NCI-H2196 (cell line): ENCODE measurements around the gene FZD10.

Source experiments
- DNase-seq: peaks from one replicate; lab custom pipeline; 2025; ENCODE audit not compliant: unreplicated experiment; lab: John Stamatoyannopoulos, UW

Gene FZD10, protein sequence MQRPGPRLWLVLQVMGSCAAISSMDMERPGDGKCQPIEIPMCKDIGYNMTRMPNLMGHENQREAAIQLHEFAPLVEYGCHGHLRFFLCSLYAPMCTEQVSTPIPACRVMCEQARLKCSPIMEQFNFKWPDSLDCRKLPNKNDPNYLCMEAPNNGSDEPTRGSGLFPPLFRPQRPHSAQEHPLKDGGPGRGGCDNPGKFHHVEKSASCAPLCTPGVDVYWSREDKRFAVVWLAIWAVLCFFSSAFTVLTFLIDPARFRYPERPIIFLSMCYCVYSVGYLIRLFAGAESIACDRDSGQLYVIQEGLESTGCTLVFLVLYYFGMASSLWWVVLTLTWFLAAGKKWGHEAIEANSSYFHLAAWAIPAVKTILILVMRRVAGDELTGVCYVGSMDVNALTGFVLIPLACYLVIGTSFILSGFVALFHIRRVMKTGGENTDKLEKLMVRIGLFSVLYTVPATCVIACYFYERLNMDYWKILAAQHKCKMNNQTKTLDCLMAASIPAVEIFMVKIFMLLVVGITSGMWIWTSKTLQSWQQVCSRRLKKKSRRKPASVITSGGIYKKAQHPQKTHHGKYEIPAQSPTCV

DNA sequence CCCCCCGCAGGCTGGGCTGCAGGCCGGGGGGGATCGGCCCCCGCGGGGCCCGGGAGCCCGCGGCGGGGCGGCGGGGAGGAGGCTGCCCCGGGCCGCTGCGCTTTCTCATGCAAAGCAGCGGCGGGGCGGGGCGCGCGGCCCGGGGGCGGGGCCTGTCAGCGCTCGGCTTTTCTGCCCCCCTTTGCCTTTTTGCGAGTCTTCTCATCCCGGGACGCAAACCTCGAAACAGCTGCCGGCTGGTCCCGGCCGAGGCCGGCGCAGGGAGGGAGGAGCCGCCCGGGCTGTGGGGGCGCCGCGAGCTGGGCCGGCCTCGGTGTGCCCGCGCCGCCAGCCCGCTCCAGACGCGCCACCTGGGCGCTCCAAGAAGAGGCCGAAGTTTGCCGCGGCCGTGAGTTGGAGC is at the start of gene FZD10:
TSS of gene FZD10 (plus strand) at position 198 of the 400 bp plus-strand sequence. CDS start 479 bp downstream, outside the sequence.
- DNase-seq = peak; percentile 26

DNA sequence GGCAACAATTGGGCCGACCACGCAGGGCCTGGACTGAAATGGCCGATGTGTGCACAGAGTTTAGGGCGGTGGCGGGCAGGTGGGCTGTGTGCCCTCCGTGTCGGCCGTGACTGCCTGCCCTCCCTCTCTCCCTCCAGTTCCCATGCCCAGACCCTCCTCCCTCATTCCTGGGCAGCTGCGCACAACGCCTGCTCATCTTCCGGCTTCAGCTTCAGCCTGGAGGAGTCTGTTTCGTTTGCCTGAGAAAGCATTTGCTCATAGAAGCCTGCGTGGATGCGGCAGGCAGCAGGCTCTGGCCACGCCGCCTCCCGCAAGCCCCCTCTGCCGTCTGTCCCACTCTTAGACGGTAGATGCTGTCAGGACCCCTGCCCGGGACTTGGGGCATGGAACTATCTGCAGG is 47.3 kb upstream of the FZD10 start:
- no peak for DNase-seq

DNA sequence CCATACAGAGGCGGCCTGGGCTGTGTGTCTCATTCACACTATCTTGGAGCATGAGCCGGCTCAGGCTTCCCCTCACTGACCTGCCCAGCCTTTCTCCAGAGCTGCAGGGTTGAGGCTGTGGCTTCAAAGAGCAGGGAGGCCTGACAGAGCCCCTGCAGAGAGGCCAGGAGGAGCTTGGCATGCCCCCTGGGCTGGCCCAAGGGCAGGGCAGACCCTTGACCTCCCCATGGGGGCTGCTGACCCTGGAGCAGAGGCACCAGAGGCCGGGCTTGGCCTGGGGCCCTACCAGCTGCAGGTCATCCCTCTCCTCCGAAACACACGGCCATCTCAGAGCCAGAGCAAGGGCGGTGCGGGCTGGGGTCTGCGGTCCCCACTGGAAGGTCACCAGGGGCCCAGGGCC is 46.6 kb upstream of the FZD10 start:
- DNase-seq = no peak

DNA sequence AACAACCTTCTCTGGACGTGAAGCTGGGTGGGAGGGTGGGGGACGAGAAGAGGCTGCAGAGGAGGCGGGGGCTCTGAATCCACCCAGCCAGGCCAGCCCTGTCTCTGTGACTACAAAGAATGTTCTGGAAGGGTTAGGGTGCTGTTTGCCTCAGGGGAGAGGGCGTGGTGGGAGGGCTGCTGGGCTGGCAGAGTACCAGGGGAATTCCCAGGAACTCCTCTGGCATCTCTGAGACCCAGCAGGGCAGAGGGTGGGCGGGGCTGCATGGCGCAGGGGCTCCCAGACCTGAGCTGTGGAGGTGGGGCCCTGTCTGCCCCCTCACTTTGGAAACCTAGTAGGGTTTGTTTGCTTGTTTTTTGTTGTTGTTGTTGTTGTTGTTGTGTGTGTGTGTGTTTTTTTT is 45.5 kb upstream of the FZD10 start:
- no peak for DNase-seq

DNA sequence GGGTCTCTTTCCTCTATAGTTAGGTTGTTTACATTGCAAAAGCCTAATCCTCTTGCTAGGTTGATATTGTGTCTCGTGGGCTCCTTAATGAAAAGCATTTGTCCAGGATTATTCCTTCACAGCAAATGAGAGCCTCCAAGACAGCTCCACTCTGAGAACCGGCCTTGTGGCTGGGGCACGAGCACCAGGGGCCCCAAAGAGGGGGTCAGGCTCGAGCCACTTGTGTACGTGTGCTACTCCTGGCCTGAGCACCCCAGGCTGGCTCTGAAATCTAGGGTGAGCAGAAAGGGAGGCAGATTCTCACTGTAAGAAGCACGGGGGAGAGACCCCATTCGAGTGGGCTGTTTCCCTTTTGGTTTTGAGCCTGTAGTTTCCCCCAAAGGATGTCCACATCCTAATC is 45.0 kb upstream of the FZD10 start:
- no peak for DNase-seq

DNA sequence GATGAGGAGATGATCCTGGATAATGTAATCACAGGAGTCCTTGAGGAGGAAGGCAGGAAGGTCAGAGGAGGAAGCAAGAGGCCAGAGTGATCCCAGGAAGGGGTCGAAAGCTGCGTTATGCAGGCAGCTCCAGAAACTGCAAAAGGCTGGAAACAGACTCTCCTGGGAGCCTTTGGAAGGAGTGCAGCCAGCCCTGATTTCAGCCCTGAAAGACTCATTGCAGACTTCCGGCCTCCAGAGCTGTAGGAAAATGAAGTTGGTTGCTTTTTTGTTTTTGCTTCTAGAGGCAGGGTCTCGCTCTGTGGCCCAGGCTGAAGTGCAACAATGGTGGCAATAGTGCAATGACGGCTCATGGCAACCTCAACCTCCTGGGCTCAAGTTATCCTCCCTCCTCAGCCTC is 44.6 kb upstream of the FZD10 start:
- DNase-seq = no peak

DNA sequence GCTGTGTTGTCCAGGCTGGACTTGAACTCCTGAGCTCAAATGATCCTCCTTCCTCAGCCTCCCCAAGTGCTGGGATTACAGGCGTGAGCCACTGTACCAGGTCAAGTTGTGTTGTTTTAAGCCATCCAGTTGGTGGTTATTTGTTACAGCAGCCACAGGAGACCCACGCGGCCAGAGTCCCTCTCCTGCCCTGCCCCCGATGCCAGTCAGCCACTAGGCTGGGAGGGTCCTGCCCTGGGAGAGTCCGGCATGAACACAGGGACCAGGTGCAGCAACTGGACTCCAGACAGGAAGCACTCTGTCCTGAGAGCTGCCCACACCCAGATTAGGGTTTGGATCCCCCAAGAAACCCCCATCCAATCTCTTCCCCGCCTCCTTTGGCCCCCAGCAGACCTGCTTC is 44.1 kb upstream of the FZD10 start:
- no peak for DNase-seq

DNA sequence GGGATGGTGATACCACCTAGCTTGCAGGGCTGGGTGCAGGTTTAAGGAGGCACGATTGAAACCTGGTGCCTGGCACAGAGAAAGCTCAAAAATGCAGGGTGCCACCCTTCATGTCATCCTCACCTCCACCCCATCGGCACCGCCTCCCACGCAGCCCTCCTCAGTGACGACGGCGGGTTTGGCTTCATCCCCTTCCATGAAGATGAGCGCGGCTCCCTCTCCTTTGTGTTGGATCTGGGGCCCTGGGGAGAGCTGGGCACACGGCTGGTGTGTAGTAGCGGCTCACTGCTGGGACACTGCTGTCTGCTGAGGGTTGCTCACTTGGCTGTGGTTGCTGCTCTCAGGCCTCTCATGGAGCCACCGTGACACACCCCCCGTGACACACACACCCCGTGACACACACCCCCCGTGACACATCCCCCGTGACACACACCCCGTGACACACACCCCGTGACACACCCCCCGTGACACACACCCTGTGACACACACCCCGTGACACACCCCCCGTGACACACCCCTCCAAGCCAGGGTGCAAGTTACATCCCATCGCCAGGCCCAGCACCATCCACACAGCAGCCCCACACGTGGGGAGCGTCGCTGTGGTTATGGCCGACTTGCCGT is 42.9 kb upstream of the FZD10 start:
- no peak for DNase-seq

DNA sequence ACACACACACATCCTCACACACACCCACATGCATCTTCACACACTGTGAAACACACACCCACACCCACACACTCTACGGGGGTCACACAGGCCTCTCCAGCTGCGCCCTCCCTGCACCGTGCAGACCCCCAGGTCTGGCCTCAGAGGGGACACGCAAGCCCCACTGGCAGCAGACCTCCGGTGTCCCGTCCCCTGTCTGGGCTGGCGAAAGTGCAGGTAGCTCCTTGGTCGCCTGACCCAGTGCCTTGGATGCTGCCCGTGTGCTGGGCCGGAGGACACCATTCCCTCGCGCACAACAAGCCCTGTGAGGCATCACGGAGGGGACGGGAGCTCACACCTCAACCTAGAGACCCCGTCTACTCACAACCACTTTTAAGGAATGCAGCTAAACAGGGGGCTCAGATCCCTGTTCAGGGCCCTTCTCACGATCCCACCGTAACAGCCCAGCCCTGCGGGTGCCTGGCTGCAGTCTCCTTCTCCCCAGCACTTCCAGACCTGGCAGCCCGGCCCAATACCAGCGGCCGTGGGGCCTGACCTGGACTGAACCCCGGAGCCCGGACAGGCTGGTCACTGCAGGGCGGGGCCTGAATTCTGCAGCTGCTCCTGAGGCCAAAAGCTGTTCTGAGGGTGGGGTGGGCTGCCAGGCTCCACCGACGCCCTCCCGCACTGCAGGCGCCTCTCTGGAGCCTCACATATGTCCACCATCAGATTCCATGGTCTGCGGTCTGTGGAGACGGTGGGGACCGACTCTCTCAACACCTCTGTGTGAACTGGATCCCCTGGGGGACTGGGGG is 42.1 kb upstream of the FZD10 start:
- no peak for DNase-seq

DNA sequence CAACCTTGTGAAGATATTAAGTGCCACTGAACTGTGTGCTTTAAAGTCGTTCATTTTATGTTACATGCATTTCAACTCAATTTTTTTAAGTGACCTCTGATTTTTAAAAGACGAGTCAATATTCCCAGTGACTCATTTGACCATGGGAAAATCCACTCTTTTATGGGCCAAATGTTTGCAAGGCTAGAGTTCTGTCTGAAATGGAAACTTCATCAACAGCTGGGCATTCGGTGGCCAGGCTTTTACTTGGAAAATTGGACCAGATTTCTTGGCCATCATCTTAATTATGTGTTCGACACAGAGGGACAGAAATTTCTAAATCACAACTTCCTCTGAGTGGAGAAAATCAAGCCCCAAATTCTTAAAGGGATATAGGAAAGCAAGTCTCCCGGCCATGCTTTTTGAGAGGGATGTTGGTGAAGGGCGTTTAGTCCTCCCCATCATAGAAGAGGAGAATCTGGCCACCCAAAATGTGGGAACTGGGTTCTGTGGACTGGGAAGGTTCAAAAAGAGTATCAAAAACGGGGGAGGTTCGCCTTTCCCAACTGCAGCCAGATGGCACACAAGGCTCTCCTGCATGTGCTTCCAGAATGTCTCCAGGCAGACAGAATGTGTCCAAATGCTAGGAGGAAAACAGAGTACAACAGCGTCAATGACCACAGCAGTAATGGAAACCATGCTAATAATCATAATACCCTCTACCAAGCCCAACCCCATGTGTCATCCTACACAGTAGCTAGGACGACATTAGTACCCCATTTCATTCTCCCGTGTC is 40.9 kb upstream of the FZD10 start:
- DNase-seq = no peak

DNA sequence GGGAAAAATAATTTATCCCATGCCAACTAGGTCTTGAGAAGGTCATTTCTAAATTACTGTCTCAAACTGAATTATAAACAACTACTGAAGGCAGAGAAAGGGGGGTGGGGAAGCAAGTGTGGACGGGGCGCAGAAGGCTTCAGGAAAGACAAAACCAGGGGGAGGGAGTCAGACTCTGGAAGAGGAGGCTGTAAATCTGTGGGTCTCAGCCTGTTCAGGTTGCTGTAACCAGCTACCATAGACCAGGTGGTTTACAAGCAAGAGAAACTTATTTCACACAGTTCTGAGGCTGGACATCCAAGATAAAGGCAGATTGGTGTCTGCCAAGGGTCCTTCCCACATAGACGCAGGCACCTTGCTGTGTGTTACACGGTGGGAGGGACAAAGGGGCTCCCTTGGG is 39.9 kb upstream of the FZD10 start:
- DNase-seq = no peak

DNA sequence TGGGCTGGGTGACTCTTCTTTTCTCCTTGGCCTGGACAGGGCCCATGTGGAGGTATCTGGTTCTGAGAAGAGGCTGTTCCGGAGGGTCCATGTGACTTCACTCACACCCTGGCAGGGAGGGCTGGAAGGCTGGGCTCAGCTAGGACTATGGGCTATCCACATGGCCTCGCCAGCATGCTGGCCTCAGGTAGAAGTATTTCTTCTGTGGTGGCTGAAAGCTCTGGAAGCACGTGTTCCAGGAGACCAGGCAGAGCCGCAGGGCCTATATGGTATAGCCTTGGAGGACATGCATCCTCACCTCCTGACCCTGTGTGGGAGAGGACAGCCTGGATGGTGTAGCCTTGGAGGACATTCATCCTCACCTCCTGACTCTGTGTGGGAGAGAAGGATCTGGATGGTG is 38.2 kb upstream of the FZD10 start:
- DNase-seq = no peak

DNA sequence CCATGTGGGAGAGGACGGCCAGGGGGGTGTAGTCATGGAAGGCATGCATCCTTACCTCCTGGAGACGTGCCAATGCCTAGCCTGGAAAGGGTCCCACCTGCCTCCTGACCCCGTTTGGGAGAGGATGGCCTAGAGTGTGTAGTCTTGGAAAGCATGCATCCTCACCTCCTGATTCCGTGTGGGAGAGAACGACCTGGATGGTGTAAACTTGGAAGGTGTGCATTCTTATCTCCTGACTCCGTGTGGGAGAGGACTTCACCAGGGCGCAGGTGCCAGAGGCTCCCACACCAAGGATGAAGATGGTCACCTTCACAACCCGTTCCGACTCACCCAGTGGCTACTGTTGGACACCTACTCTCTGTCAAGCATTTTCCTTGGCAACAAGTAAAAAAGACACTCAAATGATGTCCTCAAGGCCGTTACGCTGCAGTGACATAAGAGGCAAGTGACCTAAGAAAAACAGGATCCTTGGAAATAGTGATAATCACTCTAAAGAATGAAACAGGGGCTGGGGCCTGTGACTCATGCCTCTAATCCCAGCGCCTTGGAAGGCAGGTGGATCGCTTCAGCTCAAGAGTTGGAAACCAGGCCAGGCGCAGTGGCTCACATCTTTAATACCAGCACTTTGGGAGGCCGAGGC is 37.5 kb upstream of the FZD10 start:
- DNase-seq = no peak

DNA sequence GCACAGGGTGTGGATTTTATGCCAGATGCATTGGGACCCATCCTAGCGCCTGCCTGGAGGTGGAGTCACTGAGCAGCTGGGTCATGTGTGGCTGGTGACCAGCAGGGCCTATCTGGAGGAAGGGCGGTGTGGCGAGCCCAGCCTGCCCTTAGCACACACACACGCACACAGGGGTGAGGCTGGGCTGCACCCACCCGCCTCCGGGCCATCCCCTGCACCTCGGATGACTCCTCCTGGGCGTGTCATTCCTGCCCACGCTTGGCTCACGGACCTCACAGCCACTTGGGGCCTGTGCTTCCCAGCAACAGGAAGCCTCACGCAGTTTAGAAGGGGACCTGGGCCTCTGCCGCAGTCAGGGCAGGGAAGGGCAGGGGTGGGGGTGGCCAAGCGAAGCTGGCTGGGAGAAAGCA is 36.2 kb upstream of the FZD10 start:
- DNase-seq = no peak

DNA sequence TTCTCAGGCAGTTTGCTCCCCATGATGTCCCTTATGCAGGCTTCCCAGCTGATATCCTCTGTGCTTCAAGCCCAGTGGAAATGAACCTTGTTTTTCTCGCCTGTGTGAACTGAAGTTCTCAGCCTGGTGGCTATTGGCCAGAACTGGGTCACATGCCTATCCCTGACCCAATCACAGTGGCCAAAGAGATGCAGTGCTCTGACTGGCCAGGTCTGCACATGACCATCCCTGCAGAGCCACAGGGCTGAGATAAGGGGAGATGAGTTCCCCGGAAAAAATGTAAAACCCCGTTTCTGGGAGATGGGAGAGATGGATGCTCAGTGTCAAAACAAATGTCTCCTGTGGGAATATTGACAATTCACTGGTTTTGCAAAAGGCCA is 34.7 kb upstream of the FZD10 start:
- no peak for DNase-seq

DNA sequence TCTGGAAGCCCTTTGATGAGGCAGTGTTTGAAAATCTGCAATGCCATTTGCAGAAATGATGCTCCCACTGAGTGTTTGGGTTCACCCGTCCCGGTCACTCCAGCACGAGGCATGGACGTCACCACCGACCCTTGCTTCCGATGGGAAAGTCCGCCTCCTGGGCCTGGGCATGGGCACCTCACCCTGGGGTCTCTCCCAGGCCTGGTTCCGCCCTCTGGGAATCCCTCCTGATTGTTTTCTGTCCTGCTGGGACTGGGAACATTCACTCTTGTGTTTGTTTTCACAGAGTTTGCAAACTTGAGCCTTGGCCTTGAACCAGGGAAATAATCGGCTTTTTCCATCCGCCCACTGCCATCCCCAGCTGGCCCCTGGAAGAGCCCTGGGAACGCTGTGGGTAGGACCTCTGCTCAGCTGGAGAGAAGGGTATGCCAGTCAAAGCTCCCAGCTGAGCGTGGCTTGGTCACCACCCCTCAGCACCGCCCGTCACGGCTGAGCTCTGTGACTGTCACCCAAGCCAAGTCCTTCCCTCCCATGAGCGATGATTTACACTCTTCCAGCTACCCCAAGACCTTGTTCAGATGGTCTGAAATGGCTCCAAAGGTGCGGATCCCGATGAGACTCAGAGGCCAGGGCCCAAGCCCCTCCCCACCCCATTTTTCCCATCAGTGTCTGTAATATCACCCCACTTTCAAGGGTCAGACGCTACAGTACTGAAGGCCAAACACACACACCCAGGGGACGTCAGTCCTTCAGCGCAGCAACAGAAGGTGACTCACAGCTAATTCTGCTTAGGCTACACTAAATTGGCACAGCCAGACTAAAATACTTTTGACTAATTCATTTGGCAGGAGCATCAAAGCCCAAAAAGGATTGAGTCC is 34.1 kb upstream of the FZD10 start:
- no peak for DNase-seq

DNA sequence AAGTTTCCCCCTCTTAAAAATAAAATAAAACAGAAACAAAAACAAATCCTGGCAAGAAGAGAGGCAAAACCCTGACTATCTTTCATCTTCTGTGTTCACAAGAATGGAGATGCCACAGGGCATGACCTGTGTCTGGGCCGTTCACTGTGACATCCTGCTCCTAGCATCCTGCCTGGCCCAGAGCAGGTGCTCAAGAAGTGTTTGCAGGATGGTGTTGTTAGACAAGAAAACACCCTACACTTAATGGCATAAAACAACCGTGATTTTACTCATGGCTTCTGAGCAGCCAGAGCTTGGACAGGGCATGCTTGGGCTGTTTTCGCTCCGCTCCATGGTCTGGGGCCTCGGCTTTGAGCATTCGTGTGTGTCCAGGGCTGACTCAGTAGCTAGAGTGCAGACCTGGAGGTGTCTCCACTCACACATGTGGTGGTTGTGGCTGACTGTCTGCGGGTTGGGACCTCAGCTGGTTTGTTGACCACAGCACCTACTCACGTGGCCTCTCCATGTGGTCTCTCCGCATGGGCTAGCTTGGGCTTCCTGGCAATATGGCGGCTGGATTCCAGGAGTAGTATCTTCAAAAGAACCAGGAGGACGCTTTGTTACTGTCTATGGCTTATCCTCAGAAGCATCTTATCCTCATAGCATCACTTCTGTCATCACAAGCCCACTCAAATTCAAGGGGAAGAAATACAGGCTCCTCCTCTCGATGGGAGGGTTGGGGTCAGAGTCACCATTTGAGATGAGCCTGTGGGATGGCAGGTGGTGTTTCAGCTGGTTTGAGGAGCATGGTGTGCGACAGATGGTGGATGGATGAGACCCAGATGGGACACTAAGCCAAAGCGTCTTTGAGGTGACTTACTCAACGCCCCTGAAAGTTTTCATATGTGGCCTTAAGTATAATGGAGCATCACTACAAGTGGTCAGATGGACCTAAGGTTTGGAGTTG is 33.2 kb upstream of the FZD10 start:
- peak; percentile 42 for DNase-seq

DNA sequence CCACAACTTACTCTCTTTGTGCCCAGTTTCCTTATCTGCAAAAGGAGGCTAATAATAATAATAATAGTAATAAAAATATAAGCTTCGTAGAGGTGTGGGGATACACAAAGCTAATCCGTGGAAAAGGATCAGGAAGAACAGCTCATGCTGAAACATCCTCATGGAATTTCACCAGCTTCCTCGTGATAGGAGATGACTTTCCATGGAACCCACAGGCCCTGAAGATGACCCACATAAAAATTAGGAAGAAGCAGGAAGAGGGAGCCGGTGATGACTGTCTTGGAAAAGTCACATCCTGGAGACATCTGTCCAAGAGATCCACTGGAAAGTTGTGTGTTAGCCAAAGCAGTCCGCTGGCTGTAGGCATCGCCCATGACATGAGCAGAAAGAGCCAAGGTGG is 31.9 kb upstream of the FZD10 start:
- DNase-seq = no peak
